Activated CD4-positive, alpha-beta T cell treated with anti-CD3 and anti-CD28 coated beads, Interleukin-2, amount 50 U/mL, for 16 hours (primary cell): ENCODE data around the gene DOCK7.
"Not testable (repeated sequence)": the region's sequence is repeated elsewhere in the genome, so short reads cannot be mapped to it uniquely, and the experiment has no call there.

Experiments used
- DNase-seq: peaks from one replicate; pipeline ENCODE4 v3.0.0-alpha.2; 2020

The DOCK7 gene

DNA sequence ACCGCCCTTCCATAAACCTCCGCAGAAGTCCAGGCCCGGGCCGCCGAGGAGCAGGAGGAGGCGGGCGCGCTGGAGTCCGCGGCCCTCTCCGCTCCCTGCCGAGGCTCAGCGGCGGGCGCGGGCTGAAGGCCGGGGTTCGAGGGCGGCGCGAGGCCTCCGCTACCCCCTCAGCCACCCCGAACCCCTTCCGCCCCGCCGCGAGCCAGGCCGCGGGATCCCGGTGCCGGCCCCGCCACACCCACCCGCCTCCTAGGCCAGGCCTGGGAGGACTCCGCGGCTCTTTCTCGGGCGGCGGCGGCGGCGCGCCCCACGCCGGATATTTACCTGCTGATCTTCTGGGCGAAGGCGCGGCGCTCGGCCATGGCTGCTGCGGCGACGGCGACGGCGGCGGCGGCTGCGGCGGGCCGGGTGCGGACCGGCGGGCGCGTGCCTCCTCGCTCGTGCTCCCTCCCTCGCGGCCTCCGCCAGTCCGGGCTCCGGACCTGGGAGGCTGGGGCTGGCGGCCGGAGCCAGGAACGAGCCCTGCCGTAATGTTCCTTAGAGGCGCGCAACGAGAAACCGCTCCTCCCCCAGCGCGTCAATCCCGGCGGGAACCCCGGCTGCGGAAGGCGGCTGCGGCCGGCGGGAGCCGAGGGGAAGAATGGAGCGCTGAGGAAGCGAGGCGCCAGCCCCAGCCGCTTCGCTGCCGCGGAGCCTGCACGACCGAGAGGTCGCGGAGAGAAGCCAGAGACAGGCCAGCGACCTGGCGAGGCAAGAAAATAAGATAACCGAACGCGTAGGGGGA, at the start of gene DOCK7:
DOCK7 (minus strand) TSS at position 484 of the 784 bp plus-strand sequence; CDS start at position 362, 122 bp downstream.
- DNase-seq = peak; percentile 52

DNA sequence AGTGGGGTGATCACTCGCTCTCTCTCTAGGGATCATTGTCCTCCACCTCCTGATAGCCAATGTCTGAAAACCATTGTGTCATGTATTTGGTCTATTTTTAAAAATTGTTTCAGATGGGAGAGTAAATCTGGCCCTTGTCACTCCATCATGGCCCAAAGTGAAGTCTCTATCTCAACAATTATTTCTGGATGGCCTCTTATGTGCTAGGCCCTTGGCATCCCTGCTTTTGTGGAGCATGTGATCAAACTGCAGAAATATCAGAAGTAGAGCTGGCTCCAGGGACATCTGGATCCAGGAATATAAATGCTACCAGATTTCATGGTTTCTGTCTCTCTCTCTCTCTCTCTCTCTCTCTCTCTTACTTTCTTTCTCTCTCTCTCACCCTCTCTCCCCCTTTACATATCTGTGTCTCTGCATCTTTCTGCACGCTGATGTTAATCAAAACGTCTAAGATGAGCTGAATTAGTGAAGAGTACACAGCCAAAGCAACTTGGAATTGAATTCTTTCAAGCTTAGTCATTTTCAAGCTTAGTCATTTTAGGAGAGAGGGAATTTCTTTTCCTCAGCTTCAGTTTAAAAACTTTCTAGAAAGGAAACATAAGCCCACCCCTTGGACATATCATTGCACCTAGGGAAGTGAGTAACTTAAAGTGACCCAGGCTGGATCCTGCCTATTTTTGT, 47.4 kb upstream of the DOCK7 start:
- no peak for DNase-seq

- no peak for DNase-seq
Observed at GRCh38 chr1:62732331-62732730, 44.1 kb upstream of the DOCK7 start.

GRCh38 chr1:62728963-62729362, 40.8 kb upstream of the DOCK7 start:
- no peak for DNase-seq

- DNase-seq = no peak
Observed at GRCh38 chr1:62727656-62728407, 39.6 kb upstream of the DOCK7 start.

GRCh38 chr1:62726011-62726442, 37.8 kb upstream of the DOCK7 start:
- DNase-seq = no peak

DNA sequence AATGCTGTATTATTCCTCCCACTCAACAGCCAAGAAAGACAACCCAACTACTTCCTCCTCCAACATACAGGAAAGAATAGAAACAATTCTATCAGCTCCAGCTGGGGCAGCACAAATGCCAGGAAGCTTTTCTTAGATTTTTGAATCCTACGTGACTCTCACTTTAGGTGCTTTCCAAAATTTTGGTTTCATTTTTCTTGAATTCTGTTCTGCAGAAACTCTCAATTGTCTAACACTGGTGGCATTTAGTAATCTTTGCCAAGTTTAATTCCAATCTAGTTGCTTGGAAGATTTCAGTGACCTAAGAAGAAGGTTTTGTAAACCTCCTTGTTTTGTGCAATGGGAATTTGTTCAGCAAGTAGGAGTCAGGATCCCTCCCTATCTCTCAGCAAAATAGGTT, 37.1 kb upstream of the DOCK7 start:
- DNase-seq = no peak

- DNase-seq = no peak
Observed at GRCh38 chr1:62724430-62724829, 36.2 kb upstream of the DOCK7 start.

DNA sequence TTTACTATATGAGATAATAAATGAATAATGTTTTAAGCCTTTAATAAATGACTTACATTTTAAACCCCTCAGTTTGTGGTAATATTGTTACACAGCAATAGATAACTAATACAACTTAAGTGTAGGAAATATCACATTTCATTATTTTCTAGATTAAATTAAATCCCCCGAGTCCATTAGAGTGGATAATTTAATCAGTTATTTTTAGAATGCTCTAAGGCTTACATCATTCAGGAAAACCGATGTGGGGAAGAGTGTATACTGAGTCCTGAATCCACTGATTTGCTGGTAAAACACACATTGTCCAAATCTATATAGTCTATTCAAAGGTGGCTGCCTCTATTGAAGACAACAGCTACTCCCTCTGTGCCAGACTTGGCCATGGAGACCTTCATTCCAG, 35.7 kb upstream of the DOCK7 start:
- DNase-seq = no peak

- peak; percentile 5 for DNase-seq
Observed at GRCh38 chr1:62722796-62723195, 34.6 kb upstream of the DOCK7 start.

- no peak for DNase-seq
Observed at GRCh38 chr1:62720946-62721554, 32.9 kb upstream of the DOCK7 start.

DNA sequence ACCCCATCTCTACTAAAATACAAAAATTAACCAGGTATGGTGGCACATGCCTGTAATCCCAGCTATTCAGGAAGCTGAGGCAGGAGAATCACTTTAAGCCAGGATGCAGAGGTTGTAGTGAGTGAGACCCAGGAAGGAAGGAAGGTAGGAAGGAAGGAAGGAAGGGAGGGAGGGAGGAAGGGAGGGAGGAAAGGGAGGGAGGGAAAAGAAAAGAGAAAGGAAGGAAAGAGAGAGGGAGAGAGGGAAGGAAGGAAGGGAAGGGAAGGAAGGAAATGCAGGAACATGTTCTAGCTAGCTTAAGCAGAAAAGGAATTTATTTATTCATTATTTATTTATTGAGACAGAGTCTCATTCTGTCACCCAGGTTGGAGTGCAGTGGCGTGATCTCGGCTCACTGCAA, 30.2 kb upstream of the DOCK7 start:
- DNase-seq = not testable (repeated sequence)

- no peak for DNase-seq
Observed at GRCh38 chr1:62717483-62717882, 29.3 kb upstream of the DOCK7 start.

DNA sequence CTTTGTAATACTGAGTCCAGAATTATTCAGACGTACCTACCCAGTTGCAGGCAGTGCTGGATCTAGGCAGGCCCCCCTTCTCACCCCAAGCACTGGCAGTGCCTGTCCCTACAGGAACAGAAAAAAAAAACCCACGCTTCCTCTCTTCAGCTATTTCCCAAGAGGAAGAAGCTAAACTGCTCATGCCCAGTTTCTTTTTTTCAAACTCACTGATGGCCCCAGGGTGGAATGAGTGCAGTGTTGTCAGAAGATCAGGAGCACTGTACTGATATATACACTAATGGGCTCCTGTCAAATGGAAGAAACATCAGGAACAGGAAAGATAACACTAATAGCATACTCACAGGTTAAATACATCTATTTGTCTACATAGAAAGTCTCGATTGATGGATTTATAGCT, 28.2 kb upstream of the DOCK7 start:
- DNase-seq = no peak

DNA sequence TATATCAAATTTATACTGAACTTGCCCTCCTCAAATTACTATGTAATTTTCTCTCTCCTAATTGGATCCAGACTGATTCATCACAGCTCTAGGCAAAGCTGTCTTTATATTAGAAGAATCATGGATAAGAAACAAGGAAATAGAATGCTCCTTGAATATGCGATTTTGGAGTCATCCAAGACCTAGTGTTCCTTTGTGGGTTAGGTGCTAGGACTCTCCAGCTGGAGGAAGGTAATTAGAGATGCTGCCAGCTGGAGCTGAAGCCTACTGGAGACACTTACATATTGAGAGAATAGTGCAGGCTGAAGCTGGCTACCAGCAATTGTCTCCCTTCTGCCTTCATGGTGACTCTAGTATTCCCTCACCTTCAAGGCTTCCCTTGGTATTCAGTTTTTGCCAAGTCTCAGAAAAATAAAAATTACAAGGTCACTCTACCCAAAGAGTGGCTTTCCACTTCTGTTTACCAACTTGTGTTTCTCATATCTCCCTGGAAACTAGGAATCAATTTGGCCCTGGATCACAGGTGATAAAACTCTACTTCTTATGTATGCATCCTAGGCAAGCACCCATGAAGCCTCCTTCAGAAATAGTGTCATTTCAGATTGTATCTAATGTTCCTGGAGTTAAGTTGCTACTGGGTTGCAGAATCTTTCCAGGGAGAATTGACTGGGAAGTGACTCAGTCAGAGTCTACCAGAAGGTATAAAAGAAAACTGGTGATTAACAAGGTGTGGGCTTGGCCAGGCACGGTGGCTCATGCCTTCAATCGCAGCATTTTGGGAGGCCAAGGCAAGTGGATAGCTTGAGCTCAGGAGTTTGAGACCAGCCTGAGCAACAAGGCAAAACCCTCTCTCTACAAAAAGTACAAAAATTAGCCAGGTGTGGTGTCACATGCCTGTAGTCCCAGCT, 24.4 kb upstream of the DOCK7 start:
- DNase-seq = no peak

- no peak for DNase-seq
Observed at GRCh38 chr1:62707744-62708120, 19.5 kb upstream of the DOCK7 start.

- no peak for DNase-seq
Observed at GRCh38 chr1:62706985-62707743, 19.0 kb upstream of the DOCK7 start.

DNA sequence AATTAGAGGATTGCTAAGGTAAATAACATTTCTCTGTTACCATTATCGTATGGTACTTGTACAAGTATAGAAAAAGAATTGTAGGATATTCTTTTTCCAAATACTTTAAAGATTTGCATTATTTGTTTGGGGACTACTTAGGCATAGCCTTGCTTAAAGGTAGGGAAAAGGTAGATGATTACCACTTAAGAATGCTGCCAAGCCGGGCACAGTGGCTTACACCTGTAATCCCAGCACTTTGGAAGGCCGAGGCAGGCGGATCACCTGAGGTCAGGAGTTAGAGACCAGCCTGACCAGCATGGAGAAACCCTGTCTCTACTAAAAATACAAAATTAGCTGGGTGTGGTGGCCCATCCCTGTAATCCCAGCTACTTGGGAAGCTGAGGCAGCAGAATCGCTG, 10.0 kb upstream of the DOCK7 start:
- DNase-seq = not testable (repeated sequence)

- DNase-seq = not testable (repeated sequence)
Observed at GRCh38 chr1:62694479-62694878, 6.3 kb upstream of the DOCK7 start.

DNA sequence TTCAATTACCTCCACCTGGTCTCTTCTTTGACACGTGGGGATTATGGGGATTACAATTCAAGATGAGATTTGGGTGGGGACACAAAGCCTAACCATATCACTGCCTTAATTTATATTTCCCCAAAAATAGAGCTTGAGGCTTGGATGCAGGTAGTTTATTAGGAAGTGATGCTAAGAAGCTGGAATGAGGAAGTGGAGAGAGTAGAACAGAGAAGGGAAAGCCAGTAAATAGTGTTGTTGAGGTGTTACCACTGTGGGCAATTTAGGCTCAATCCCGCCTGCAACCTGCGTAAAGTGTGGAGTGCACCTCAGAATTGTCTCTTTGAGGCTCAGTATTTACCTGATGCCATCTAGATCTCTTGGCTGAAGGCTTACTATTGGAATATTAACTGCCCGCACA, 4.9 kb upstream of the DOCK7 start:
- no peak for DNase-seq

DNA sequence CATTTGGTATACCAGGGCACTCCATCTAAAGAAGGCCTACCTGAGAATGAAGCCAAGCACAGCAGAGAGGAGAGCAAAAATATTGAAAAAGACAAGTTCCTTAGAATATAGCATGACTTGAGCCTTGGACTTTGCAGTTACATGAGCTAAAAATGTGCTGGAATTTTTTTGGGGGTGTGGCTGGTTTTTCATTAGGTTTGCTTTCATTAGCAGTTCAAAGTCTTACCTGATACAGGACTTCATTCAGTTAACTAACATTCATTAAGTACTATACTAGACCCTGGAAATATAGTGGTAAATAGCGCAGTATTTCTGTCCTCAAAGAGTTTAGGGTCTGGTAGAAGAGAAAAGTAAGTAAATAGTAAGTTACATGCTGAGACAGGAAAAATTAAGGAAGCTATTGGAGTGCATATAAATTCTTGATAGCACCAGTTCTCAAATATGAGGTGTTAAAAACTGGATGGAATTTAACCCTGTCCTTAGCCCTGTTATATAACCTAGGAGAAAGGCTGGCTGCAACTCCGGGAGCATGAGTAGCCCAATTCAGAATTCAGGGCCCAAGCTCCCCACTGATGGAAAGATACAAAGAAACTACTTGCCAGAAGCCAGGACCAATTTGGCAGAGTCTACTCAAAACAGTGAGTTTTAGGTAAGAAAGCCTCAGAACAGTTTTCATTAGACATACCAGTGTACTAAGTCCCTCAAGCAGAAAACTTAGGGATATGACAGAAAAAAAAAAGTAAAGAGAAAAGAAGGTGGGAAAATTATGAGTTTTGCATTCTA, 3.1 kb upstream of the DOCK7 start:
- DNase-seq = no peak
